Naive thymus-derived CD4-positive, alpha-beta T cell (primary cell): ENCODE data around the gene SLC22A14. TPM values are rescaled to one million over a fixed set of nuclear protein-coding genes. Genes with fewer than 3 reads are reported as not detected.
"Not testable (repeated sequence)": the region's sequence is repeated elsewhere in the genome, so short reads cannot be mapped to it uniquely, and the experiment has no call there.

Experiments used
- ATAC-seq: fragments of 150-1000 bp; cut with Tn5 transposase; 2 replicates; pipeline ENCODE4 v1.10.0; 2021; ENCODE audit warnings: mild to moderate bottlenecking, moderate library complexity
- CTCF ChIA-PET: fragments of 350-600 bp; sonication (Branson Sonifier 250); formaldehyde crosslinking; loops from one replicate; lab custom pipeline; 2021; ENCODE audit warnings: antibody characterized with exemption; lab: Charles Lee
- POLR2A ChIA-PET: fragments of 350-600 bp; sonication (Branson Sonifier 250); formaldehyde crosslinking; loops from one replicate; lab custom pipeline; 2021; ENCODE audit warnings: antibody characterized with exemption, inconsistent platforms; lab: Charles Lee
- DNase-seq, 9 donors: peaks; one replicate each; pipeline versions ENCODE4 v3.0.0 to v3.0.0-alpha.2; 2020 to 2022; ENCODE audit warnings: mixed read lengths in 1 of 9
- H3K27ac ChIP-seq: one replicate; pipeline ENCODE4 v1.7.0; 2013; ENCODE audit warnings: mild to moderate bottlenecking, low read depth, low read length, moderate library complexity
- H3K27me3 ChIP-seq, 2 donors: one replicate each; pipeline ENCODE4 v1.7.0; 2013; ENCODE audit warnings: low read length in 2 of 2, mild to moderate bottlenecking in 2 of 2, moderate library complexity in 2 of 2; ENCODE audit not compliant: control insufficient read depth in 2 of 2, insufficient read depth in 2 of 2
- H3K36me3 ChIP-seq, 3 experiments: 1 replicate in 2 of 3; 2 replicates in 1 of 3; pipeline ENCODE4 v1.7.0; 2013; ENCODE audit warnings: low read length in 3 of 3, mild to moderate bottlenecking in 3 of 3, moderate library complexity in 1 of 3; ENCODE audit not compliant: insufficient read depth in 3 of 3, control insufficient read depth in 2 of 3
- H3K4me1 ChIP-seq, 2 donors: one replicate each; pipeline ENCODE4 v1.7.0; 2013; ENCODE audit warnings: low read length in 2 of 2, mild to moderate bottlenecking in 2 of 2, moderate library complexity in 1 of 2; ENCODE audit not compliant: control insufficient read depth in 2 of 2, insufficient read depth in 2 of 2
- H3K4me3 ChIP-seq: 2 replicates; pipeline ENCODE4 v1.7.0; 2013; ENCODE audit warnings: mild to moderate bottlenecking, low read length
- H3K9me3 ChIP-seq, 3 experiments: 1 replicate in 2 of 3; 2 replicates in 1 of 3; pipeline ENCODE4 v1.7.0; 2013; ENCODE audit warnings: low read length in 3 of 3; ENCODE audit not compliant: control insufficient read depth in 2 of 3
- H3K27ac Mint-ChIP-seq, 9 donors: one replicate each; pipeline ENCODE4 v1.8.0; 2020 to 2022; ENCODE audit warnings: mixed read lengths in 9 of 9, mild to moderate bottlenecking in 8 of 9, moderate library complexity in 5 of 9, inconsistent platforms in 2 of 9
- H3K27me3 Mint-ChIP-seq, 5 donors: one replicate each; pipeline ENCODE4 v1.8.0; 2021 to 2022; ENCODE audit warnings: mixed read lengths in 5 of 5, mild to moderate bottlenecking in 1 of 5
- H3K36me3 Mint-ChIP-seq, 5 donors: one replicate each; pipeline ENCODE4 v1.8.0; 2020 to 2022; ENCODE audit warnings: mixed read lengths in 5 of 5, mild to moderate bottlenecking in 3 of 5, inconsistent platforms in 1 of 5
- H3K4me1 Mint-ChIP-seq, 7 donors: one replicate each; pipeline ENCODE4 v1.8.0; 2020 to 2022; ENCODE audit warnings: mixed read lengths in 7 of 7, mild to moderate bottlenecking in 3 of 7, inconsistent platforms in 1 of 7
- H3K4me3 Mint-ChIP-seq, 10 donors: one replicate each; pipeline ENCODE4 v1.8.0; 2020 to 2022; ENCODE audit warnings: mild to moderate bottlenecking in 10 of 10, mixed read lengths in 10 of 10, moderate library complexity in 6 of 10, inconsistent platforms in 2 of 10
- H3K9me3 Mint-ChIP-seq, 11 donors: one replicate each; pipeline ENCODE4 v1.8.0; 2020 to 2022; ENCODE audit warnings: mixed read lengths in 11 of 11, mild to moderate bottlenecking in 4 of 11, inconsistent platforms in 1 of 11, moderate library complexity in 1 of 11
- intact Hi-C, 2 donors: fragments of 100-400 bp; cut with micrococcal nuclease; formaldehyde crosslinking; loops; one replicate each; pipeline ENCODE4 v1.15.1; 2023
- polyA plus RNA-seq, 2 donors: library from polyadenylated mRNA; unstranded; fragments of 300-500 nt; fragmentation: Illumina TruSeq; gene quantifications; one replicate each; pipeline ENCODE4 v1.2.3, GENCODE V29; 2021
- total RNA-seq, 6 experiments: library from RNA in 5 of 6; stranded (reverse) in 5 of 6; gene quantifications; 1 replicate in 5 of 6; 2 replicates in 1 of 6; pipeline ENCODE4 v1.2.3 and lab custom pipeline; 2021 to 2026

The SLC22A14 gene, protein sequence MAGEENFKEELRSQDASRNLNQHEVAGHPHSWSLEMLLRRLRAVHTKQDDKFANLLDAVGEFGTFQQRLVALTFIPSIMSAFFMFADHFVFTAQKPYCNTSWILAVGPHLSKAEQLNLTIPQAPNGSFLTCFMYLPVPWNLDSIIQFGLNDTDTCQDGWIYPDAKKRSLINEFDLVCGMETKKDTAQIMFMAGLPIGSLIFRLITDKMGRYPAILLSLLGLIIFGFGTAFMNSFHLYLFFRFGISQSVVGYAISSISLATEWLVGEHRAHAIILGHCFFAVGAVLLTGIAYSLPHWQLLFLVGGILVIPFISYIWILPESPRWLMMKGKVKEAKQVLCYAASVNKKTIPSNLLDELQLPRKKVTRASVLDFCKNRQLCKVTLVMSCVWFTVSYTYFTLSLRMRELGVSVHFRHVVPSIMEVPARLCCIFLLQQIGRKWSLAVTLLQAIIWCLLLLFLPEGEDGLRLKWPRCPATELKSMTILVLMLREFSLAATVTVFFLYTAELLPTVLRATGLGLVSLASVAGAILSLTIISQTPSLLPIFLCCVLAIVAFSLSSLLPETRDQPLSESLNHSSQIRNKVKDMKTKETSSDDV
- under 1 TPM in 1 of 5 experiments, not detected in 4; 0.15 TPM for total RNA-seq
- not detected for polyA plus RNA-seq
- total RNA-seq (lab: John Stamatoyannopoulos, UW): not detected

DNA sequence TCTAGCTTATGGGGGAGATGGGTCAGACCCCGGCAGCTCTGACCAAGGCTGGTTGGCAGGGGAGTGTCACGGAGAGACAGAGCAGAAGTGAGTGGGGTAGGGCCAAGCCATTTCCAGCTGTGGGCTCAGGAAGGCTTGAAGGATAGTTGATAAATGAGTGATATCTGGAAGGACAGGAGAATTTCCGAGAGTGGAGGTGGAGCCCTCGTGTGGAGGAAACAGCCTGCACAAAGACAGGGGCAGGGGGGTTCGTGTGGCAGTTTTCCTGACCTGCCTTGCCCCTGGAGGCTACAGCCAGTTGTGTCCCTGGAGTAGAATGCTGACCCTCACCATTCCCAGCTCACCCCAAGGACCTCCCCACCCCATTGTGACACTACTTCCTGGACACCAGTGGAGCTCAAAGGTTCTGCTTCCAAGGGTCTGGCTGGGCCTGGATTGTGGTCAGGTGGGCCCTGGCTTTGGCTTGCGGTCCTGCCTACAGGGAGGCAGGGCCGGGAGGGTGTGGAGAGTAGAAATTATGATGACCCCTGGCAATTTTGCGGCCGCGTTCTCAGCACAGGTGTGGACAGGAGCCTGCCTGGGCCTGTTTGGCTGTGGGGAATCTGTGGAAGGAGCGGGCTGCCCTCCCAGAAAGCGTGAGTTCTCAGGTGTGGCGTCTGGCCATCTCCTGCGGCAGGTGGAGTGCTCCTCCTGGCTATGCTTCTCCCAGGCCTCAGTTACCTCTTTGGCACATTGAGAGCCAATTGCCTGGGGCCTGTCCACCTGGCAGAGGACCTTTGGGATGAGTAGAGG is at the start of gene SLC22A14:
Gene SLC22A14, plus strand, starts transcription at position 400 of the 792 bp plus-strand sequence. CDS start 23,733 bp downstream, outside the sequence.
- peaks cover 0 to 7% (median 0%) of the 10 kb centered on the region in 5 donors for H3K36me3 Mint-ChIP-seq
- no peaks in the 10 kb centered on the region for H3K9me3 Mint-ChIP-seq
- H3K4me3 Mint-ChIP-seq: no peak within 1 kb of the TSS
- Histone ChIP-seq H3K4me3 (no peak within 1 kb of the TSS), H3K27ac (no peak within 1 kb of the TSS), H3K4me1 (no peaks in the 10 kb centered on the region), H3K27me3 (no peaks in the 10 kb centered on the region), H3K9me3 (no peaks in the 10 kb centered on the region), H3K36me3 (no peaks in the 10 kb centered on the region)
- ChIA-PET POLR2A (no interaction called here), CTCF (no interaction called here)
- DNase-seq (no peak), ATAC-seq (no peak)
- H3K27ac Mint-ChIP-seq: no peak within 1 kb of the TSS
- intact Hi-C loops: no loop called here
- no peaks in the 10 kb centered on the region for H3K27me3 Mint-ChIP-seq
- no peaks in the 10 kb centered on the region for H3K4me1 Mint-ChIP-seq

DNA sequence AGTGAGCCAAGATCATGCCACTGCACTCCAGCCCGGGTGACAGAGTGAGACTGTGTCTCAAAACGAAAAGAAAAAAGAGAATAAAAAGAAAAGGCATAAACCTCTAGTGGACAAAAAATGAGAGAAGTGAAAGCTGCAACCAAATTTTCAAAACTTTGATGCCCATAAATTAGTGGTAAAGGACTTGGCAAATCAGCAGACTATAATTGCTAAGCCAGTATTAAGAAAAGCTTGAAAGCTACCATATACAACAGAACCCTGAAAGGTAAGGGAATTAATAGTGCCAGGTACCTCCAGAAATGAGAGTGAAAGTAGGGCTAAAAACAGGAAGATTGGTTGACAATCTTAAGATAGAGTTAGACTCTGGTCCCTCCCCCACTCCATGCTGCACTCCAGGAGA is 49.4 kb upstream of the SLC22A14 start:
- H3K36me3 ChIP-seq: peaks cover 4 to 44% (median 12%) of the 10 kb centered on the region in 3 experiments
- H3K9me3 ChIP-seq: no peaks in the 10 kb centered on the region
- H3K27ac ChIP-seq: no peak overlapping the region
- no peak overlapping the region for H3K4me3 ChIP-seq
- H3K27me3 ChIP-seq: no peaks in the 10 kb centered on the region
- Mint-ChIP-seq H3K27me3 (no peaks in the 10 kb centered on the region), H3K4me1 (peaks cover 0 to 8% (median 0%) of the 10 kb centered on the region in 7 donors), H3K27ac (no peak overlapping the region), H3K9me3 (peaks cover 3 to 30% (median 15%) of the 10 kb centered on the region in 11 donors), H3K4me3 (no peak overlapping the region), H3K36me3 (peaks cover 35 to 89% (median 73%) of the 10 kb centered on the region in 5 donors)
- H3K4me1 ChIP-seq: no peaks in the 10 kb centered on the region
- ATAC-seq: no peak
- DNase-seq: no peak
- intact Hi-C loops: no loop called here
- POLR2A ChIA-PET: no interaction called here
- CTCF ChIA-PET: no interaction called here

- CTCF ChIA-PET: no interaction called here
- DNase-seq: no peak
- no peak overlapping the region for H3K27ac ChIP-seq
- Mint-ChIP-seq H3K9me3 (peaks cover 7 to 52% (median 28%) of the 10 kb centered on the region in 11 donors), H3K4me3 (no peak overlapping the region), H3K4me1 (peaks cover 0 to 9% (median 0%) of the 10 kb centered on the region in 7 donors), H3K27me3 (no peaks in the 10 kb centered on the region), H3K36me3 (peaks cover 55 to 95% (median 85%) of the 10 kb centered on the region in 5 donors), H3K27ac (no peak overlapping the region)
- no peak overlapping the region for H3K4me3 ChIP-seq
- H3K27me3 ChIP-seq: no peaks in the 10 kb centered on the region
- POLR2A ChIA-PET: no interaction called here
- intact Hi-C loops: no loop called here
- no peaks in the 10 kb centered on the region for H3K4me1 ChIP-seq
- no peak for ATAC-seq
- H3K36me3 ChIP-seq: peaks cover 4 to 45% (median 12%) of the 10 kb centered on the region in 3 experiments
- peaks cover 0 to 4% (median 0%) of the 10 kb centered on the region in 3 experiments for H3K9me3 ChIP-seq
Measured at GRCh38 chr3:38235466-38235865, 46.6 kb upstream of the SLC22A14 start.

- intact Hi-C loops: no loop called here
- POLR2A ChIA-PET: no interaction called here
Measured at GRCh38 chr3:38238416-38239008, 43.6 kb upstream of the SLC22A14 start.

GRCh38 chr3:38242812-38243211 is 39.3 kb upstream of the SLC22A14 start:
- DNase-seq, CTCF ChIA-PET, H3K27me3 Mint-ChIP-seq, H3K27me3 ChIP-seq, H3K27ac ChIP-seq, POLR2A ChIA-PET, H3K4me3 Mint-ChIP-seq, H3K4me1 ChIP-seq, ATAC-seq, H3K27ac Mint-ChIP-seq, H3K9me3 ChIP-seq, H3K4me3 ChIP-seq: not testable (repeated sequence)
- peaks cover under 1 to 16% (median 5%) of the 10 kb centered on the region in 3 experiments for H3K36me3 ChIP-seq
- peaks cover 0 to 21% (median 11%) of the 10 kb centered on the region in 11 donors for H3K9me3 Mint-ChIP-seq
- peaks cover 0 to 12% (median 0%) of the 10 kb centered on the region in 7 donors for H3K4me1 Mint-ChIP-seq
- intact Hi-C loops: loop anchor here in 1 of 2 donors (2.0 to 5.0 kb wide), 2 partner anchors 56 to 124 kb away; no protein-coding TSS in a partner anchor
- H3K36me3 Mint-ChIP-seq: peaks cover 21 to 74% (median 38%) of the 10 kb centered on the region in 5 donors

More at GRCh38 chr3:38238416-38239008, 43.6 kb upstream of the SLC22A14 start:
- no peak for DNase-seq
- H3K27ac Mint-ChIP-seq: no peak overlapping the region
- H3K9me3 ChIP-seq: peaks cover 0 to 4% (median 0%) of the 10 kb centered on the region in 3 experiments
- no peaks in the 10 kb centered on the region for H3K27me3 Mint-ChIP-seq
- no peak for ATAC-seq
- peaks cover 52 to 80% (median 66%) of the 10 kb centered on the region in 5 donors for H3K36me3 Mint-ChIP-seq
- CTCF ChIA-PET: interaction anchor here (1.1 kb wide), 1 partner anchor 264 kb away, joined by 3 read pairs; no protein-coding TSS in a partner anchor
- no peak overlapping the region for H3K4me3 Mint-ChIP-seq
- H3K36me3 ChIP-seq: peaks cover 4 to 36% (median 12%) of the 10 kb centered on the region in 3 experiments
- no peaks in the 10 kb centered on the region for H3K4me1 ChIP-seq
- no peak overlapping the region for H3K4me3 ChIP-seq
- H3K27ac ChIP-seq: no peak overlapping the region
- H3K4me1 Mint-ChIP-seq: peaks cover 0 to 9% (median 0%) of the 10 kb centered on the region in 7 donors
- peaks cover 7 to 52% (median 28%) of the 10 kb centered on the region in 11 donors for H3K9me3 Mint-ChIP-seq
- no peaks in the 10 kb centered on the region for H3K27me3 ChIP-seq

- H3K36me3 Mint-ChIP-seq: peaks cover 9 to 60% (median 21%) of the 10 kb centered on the region in 5 donors
- peaks cover 4 to 27% (median 18%) of the 10 kb centered on the region in 3 experiments for H3K36me3 ChIP-seq
- intact Hi-C loops: loop anchor here in 1 of 2 donors (5.0 kb wide), 1 partner anchor 109 kb away; the partner anchor contains the start of genes ACAA1 and MYD88
Measured at GRCh38 chr3:38245930-38246329, 36.2 kb upstream of the SLC22A14 start.

More at GRCh38 chr3:38245930-38246329, 36.2 kb upstream of the SLC22A14 start:
- Histone ChIP-seq H3K4me1 (no peaks in the 10 kb centered on the region), H3K4me3 (no peak overlapping the region), H3K27me3 (no peaks in the 10 kb centered on the region), H3K9me3 (no peaks in the 10 kb centered on the region), H3K27ac (no peak overlapping the region)
- Mint-ChIP-seq H3K4me3 (no peak overlapping the region), H3K9me3 (no peaks in the 10 kb centered on the region), H3K4me1 (peaks cover 0 to 6% (median 0%) of the 10 kb centered on the region in 7 donors), H3K27me3 (no peaks in the 10 kb centered on the region), H3K27ac (peak overlapping the region in 1 of 9 donors; percentile 7)
- DNase-seq (no peak), ATAC-seq (no peak)
- ChIA-PET POLR2A (no interaction called here), CTCF (no interaction called here)
